ENCODE results near the gene STPG2. TPM values are rescaled to one million over a fixed set of nuclear protein-coding genes. Genes with fewer than 3 reads are reported as not detected.

Gene STPG2
- total RNA-seq, 1 experiment from 2014 or later = 0.20 TPM

DNA sequence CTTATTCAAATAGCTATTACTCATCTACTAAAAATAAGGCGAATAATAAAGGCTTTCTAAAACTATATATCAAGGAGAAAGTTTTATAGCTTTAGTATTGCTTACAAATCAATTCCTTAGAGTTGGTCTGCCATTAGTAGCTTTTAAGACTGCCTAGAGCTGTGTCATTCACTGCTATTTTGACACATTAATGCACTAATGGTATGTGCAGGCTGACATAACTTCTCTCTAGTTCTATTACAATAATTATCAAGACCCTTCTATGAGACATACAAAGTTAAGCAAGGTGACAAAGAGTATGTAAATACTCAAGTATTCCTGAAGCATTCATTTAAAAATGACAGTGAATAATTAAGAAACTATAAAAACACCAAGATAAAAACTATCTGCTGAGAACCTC is 625.3 kb downstream of the STPG2 start:
- DNase-seq = no peak
- Histone ChIP-seq H4K5ac (ENCODE audit: insufficient read length, low read depth, low read length) (no peak overlapping the region), H3T11ph (ENCODE audit: low read length) (no peak overlapping the region), H3K27me3 (ENCODE audit: insufficient read depth, low read length) (no peaks in the 10 kb centered on the region), H2BK20ac (ENCODE audit: low read depth, low read length, poor library complexity, severe bottlenecking) (no peak overlapping the region), H3K79me1 (ENCODE audit: insufficient read depth, low read depth, low read length, poor library complexity, severe bottlenecking) (no peaks in the 10 kb centered on the region), H2AFZ (ENCODE audit: low read length) (no peak overlapping the region), H3K4me1 (ENCODE audit: insufficient read depth, low read length) (no peaks in the 10 kb centered on the region), H4K20me1 (ENCODE audit: control insufficient read depth, insufficient read depth, insufficient read length) (no peaks in the 10 kb centered on the region), H3K23ac (ENCODE audit: insufficient read length, low read depth, low read length) (no peak overlapping the region), H3K23me2 (ENCODE audit: insufficient read length, low read depth, low read length, poor library complexity, severe bottlenecking) (no peaks in the 10 kb centered on the region), H3K9ac (ENCODE audit: extremely low read depth, insufficient read length, low read length) (no peak overlapping the region), H4K8ac (replicated peaks; ENCODE audit: insufficient read length, low read depth, low read length) (no peak overlapping the region), H2BK5ac (ENCODE audit: insufficient read length, low read length) (no peak overlapping the region), H2BK120ac (ENCODE audit: low read depth, low read length, poor library complexity, severe bottlenecking) (no peak overlapping the region), H2BK15ac (ENCODE audit: low read depth, low read length) (no peak overlapping the region), H3K18ac (ENCODE audit: insufficient read length, low read depth, low read length) (no peak overlapping the region), H3K14ac (ENCODE audit: insufficient read depth, low read length) (no peak overlapping the region), H2BK12ac (ENCODE audit: insufficient read length, low read depth, low read length) (no peak overlapping the region), H3K9me3 (ENCODE audit: control insufficient read depth, low read depth, low read length) (no peaks in the 10 kb centered on the region), H3K56ac (ENCODE audit: insufficient read length, low read depth, low read length) (no peak overlapping the region), H4K91ac (ENCODE audit: insufficient read length, low read depth, low read length) (no peak overlapping the region), H2AK5ac (ENCODE audit: insufficient read length, low read length) (no peak overlapping the region), H3K4me2 (ENCODE audit: insufficient read depth, insufficient read length, low read length) (no peak overlapping the region), H3K79me2 (ENCODE audit: insufficient read depth, low read length) (no peaks in the 10 kb centered on the region), H3K4ac (ENCODE audit: low read depth, low read length) (no peak overlapping the region), H3K27ac (ENCODE audit: insufficient read length, low read depth, low read length) (no peak overlapping the region)
- Mint-ChIP-seq H3K4me3 (no peak overlapping the region), H3K36me3 (ENCODE audit: insufficient read depth in 1 of 3, low read depth in 3 of 3) (no peaks in the 10 kb centered on the region), H3K4me1 (peaks cover 4 to 5% of the 10 kb centered on the region in 2 experiments; a peak in 2 of 4 replicates), H3K27me3 (ENCODE audit: low read depth) (no peaks in the 10 kb centered on the region), H3K27ac (no peak overlapping the region), H3K9me3 (no peaks in the 10 kb centered on the region)
- TF ChIP-seq, protein P1, sequence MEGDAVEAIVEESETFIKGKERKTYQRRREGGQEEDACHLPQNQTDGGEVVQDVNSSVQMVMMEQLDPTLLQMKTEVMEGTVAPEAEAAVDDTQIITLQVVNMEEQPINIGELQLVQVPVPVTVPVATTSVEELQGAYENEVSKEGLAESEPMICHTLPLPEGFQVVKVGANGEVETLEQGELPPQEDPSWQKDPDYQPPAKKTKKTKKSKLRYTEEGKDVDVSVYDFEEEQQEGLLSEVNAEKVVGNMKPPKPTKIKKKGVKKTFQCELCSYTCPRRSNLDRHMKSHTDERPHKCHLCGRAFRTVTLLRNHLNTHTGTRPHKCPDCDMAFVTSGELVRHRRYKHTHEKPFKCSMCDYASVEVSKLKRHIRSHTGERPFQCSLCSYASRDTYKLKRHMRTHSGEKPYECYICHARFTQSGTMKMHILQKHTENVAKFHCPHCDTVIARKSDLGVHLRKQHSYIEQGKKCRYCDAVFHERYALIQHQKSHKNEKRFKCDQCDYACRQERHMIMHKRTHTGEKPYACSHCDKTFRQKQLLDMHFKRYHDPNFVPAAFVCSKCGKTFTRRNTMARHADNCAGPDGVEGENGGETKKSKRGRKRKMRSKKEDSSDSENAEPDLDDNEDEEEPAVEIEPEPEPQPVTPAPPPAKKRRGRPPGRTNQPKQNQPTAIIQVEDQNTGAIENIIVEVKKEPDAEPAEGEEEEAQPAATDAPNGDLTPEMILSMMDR (conservative IDR thresholded peaks at IDR 0.05) = no peak
- no CpG with 5 or more reads among the region's 1 CpG for WGBS (ENCODE audit: extremely low coverage, insufficient read length, low lambda C conversion rate)

Measured in H9 (cell line).